Measurements from ENCODE around the gene SERGEF. TPM values are rescaled to one million over a fixed set of nuclear protein-coding genes. Genes with fewer than 3 reads are reported as not detected.

Gene SERGEF
- total RNA-seq, 1 donor from 2014 or later, result 39.5 TPM

GRCh38 chr11:17967661-17968060 is 45.2 kb downstream of the SERGEF start:
- no peak overlapping the region for H3K27ac Mint-ChIP-seq
- no peaks in the 10 kb centered on the region for H3K27me3 Mint-ChIP-seq (ENCODE audit: low read depth)
- no peak for DNase-seq (ENCODE audit: low spot score)
- H3K9me3 Mint-ChIP-seq, result peaks cover 5% of the 10 kb centered on the region
- intact Hi-C loops (cut with micrococcal nuclease), result no loop called here
- no peak overlapping the region for H3K4me3 Mint-ChIP-seq (ENCODE audit: low read depth)
- H3K4me1 Mint-ChIP-seq (ENCODE audit: low read depth), result peaks cover 2% of the 10 kb centered on the region
- H3K36me3 Mint-ChIP-seq (ENCODE audit: low read depth), result peaks cover 24% of the 10 kb centered on the region

GRCh38 chr11:17960091-17960490 is 52.8 kb downstream of the SERGEF start:
- H3K9me3 Mint-ChIP-seq, result no peaks in the 10 kb centered on the region

GRCh38 chr11:17958446-17958845 is 54.4 kb downstream of the SERGEF start:
- H3K27ac Mint-ChIP-seq, result no peak overlapping the region

More at GRCh38 chr11:17960091-17960490, 52.8 kb downstream of the SERGEF start:
- H3K27ac Mint-ChIP-seq, result no peak overlapping the region
- H3K36me3 Mint-ChIP-seq (ENCODE audit: low read depth), result peaks cover 27% of the 10 kb centered on the region
- no peak overlapping the region for H3K4me3 Mint-ChIP-seq (ENCODE audit: low read depth)
- intact Hi-C loops (cut with micrococcal nuclease), result no loop called here
- H3K27me3 Mint-ChIP-seq (ENCODE audit: low read depth), result no peaks in the 10 kb centered on the region
- no peak for DNase-seq (ENCODE audit: low spot score)
- peaks cover 2% of the 10 kb centered on the region for H3K4me1 Mint-ChIP-seq (ENCODE audit: low read depth)

GRCh38 chr11:17954395-17955252 is 58.2 kb downstream of the SERGEF start:
- Mint-ChIP-seq H3K27me3 (ENCODE audit: low read depth) (no peaks in the 10 kb centered on the region), H3K36me3 (ENCODE audit: low read depth) (peaks cover 30% of the 10 kb centered on the region), H3K4me1 (ENCODE audit: low read depth) (no peaks in the 10 kb centered on the region), H3K27ac (no peak overlapping the region), H3K9me3 (no peaks in the 10 kb centered on the region), H3K4me3 (ENCODE audit: low read depth) (no peak overlapping the region)
- intact Hi-C loops (cut with micrococcal nuclease), result no loop called here
- no peak for DNase-seq (ENCODE audit: low spot score)

More at GRCh38 chr11:17958446-17958845, 54.4 kb downstream of the SERGEF start:
- Mint-ChIP-seq H3K9me3 (no peaks in the 10 kb centered on the region), H3K27me3 (ENCODE audit: low read depth) (no peaks in the 10 kb centered on the region), H3K4me1 (ENCODE audit: low read depth) (no peaks in the 10 kb centered on the region), H3K4me3 (ENCODE audit: low read depth) (no peak overlapping the region), H3K36me3 (ENCODE audit: low read depth) (peaks cover 32% of the 10 kb centered on the region)
- no peak for DNase-seq (ENCODE audit: low spot score)
- intact Hi-C loops (cut with micrococcal nuclease), result no loop called here

GRCh38 chr11:17952487-17952886 is 60.4 kb downstream of the SERGEF start:
- Mint-ChIP-seq H3K4me1 (ENCODE audit: low read depth) (no peaks in the 10 kb centered on the region), H3K27me3 (ENCODE audit: low read depth) (no peaks in the 10 kb centered on the region), H3K4me3 (ENCODE audit: low read depth) (no peak overlapping the region), H3K36me3 (ENCODE audit: low read depth) (peaks cover 16% of the 10 kb centered on the region), H3K27ac (no peak overlapping the region), H3K9me3 (no peaks in the 10 kb centered on the region)
- intact Hi-C loops (cut with micrococcal nuclease), result no loop called here
- no peak for DNase-seq (ENCODE audit: low spot score)

GRCh38 chr11:17951685-17952388 is 61.0 kb downstream of the SERGEF start:
- no peak for DNase-seq (ENCODE audit: low spot score)
- Mint-ChIP-seq H3K27me3 (ENCODE audit: low read depth) (no peaks in the 10 kb centered on the region), H3K27ac (no peak overlapping the region), H3K36me3 (ENCODE audit: low read depth) (peaks cover 14% of the 10 kb centered on the region), H3K4me3 (ENCODE audit: low read depth) (no peak overlapping the region), H3K4me1 (ENCODE audit: low read depth) (no peaks in the 10 kb centered on the region), H3K9me3 (no peaks in the 10 kb centered on the region)
- intact Hi-C loops (cut with micrococcal nuclease), result no loop called here

GRCh38 chr11:17950644-17951043 is 62.2 kb downstream of the SERGEF start:
- no peaks in the 10 kb centered on the region for H3K9me3 Mint-ChIP-seq
- no peaks in the 10 kb centered on the region for H3K27me3 Mint-ChIP-seq (ENCODE audit: low read depth)
- no peak overlapping the region for H3K27ac Mint-ChIP-seq
- intact Hi-C loops (cut with micrococcal nuclease), result no loop called here
- no peak overlapping the region for H3K4me3 Mint-ChIP-seq (ENCODE audit: low read depth)
- no peak for DNase-seq (ENCODE audit: low spot score)
- H3K4me1 Mint-ChIP-seq (ENCODE audit: low read depth), result no peaks in the 10 kb centered on the region
- peaks cover 14% of the 10 kb centered on the region for H3K36me3 Mint-ChIP-seq (ENCODE audit: low read depth)

- Mint-ChIP-seq H3K9me3 (peaks cover 17% of the 10 kb centered on the region), H3K27ac (no peak overlapping the region), H3K27me3 (ENCODE audit: low read depth) (no peaks in the 10 kb centered on the region), H3K4me1 (ENCODE audit: low read depth) (no peaks in the 10 kb centered on the region), H3K4me3 (ENCODE audit: low read depth) (no peak overlapping the region), H3K36me3 (ENCODE audit: low read depth) (peaks cover 27% of the 10 kb centered on the region)
- DNase-seq (ENCODE audit: low spot score), result no peak
- intact Hi-C loops (cut with micrococcal nuclease), result no loop called here
These were observed 64.6 kb downstream of the SERGEF start for GRCh38 chr11:17948296-17948695.

- Mint-ChIP-seq H3K4me3 (ENCODE audit: low read depth) (no peak overlapping the region), H3K27ac (no peak overlapping the region), H3K4me1 (ENCODE audit: low read depth) (no peaks in the 10 kb centered on the region), H3K27me3 (ENCODE audit: low read depth) (no peaks in the 10 kb centered on the region), H3K36me3 (ENCODE audit: low read depth) (peaks cover 14% of the 10 kb centered on the region), H3K9me3 (peaks cover 14% of the 10 kb centered on the region)
- intact Hi-C loops (cut with micrococcal nuclease), result no loop called here
- DNase-seq (ENCODE audit: low spot score), result no peak
These were observed 73.3 kb downstream of the SERGEF start for GRCh38 chr11:17939542-17939941.

GRCh38 chr11:17936790-17937189 is 76.1 kb downstream of the SERGEF start:
- H3K9me3 Mint-ChIP-seq, result no peaks in the 10 kb centered on the region
- H3K27me3 Mint-ChIP-seq (ENCODE audit: low read depth), result no peaks in the 10 kb centered on the region
- no peak overlapping the region for H3K27ac Mint-ChIP-seq
- no peak for DNase-seq (ENCODE audit: low spot score)
- H3K36me3 Mint-ChIP-seq (ENCODE audit: low read depth), result peaks cover 5% of the 10 kb centered on the region
- intact Hi-C loops (cut with micrococcal nuclease), result no loop called here
- H3K4me3 Mint-ChIP-seq (ENCODE audit: low read depth), result no peak overlapping the region
- H3K4me1 Mint-ChIP-seq (ENCODE audit: low read depth), result no peaks in the 10 kb centered on the region

GRCh38 chr11:17934194-17934593 is 78.7 kb downstream of the SERGEF start:
- Mint-ChIP-seq H3K27me3 (ENCODE audit: low read depth) (no peaks in the 10 kb centered on the region), H3K4me1 (ENCODE audit: low read depth) (no peaks in the 10 kb centered on the region), H3K9me3 (no peaks in the 10 kb centered on the region), H3K36me3 (ENCODE audit: low read depth) (peaks cover 10% of the 10 kb centered on the region), H3K4me3 (ENCODE audit: low read depth) (no peak overlapping the region), H3K27ac (no peak overlapping the region)
- DNase-seq (ENCODE audit: low spot score), result no peak
- intact Hi-C loops (cut with micrococcal nuclease), result no loop called here

- H3K27ac Mint-ChIP-seq, result no peak overlapping the region
These were observed 79.1 kb downstream of the SERGEF start for GRCh38 chr11:17933708-17934107.

GRCh38 chr11:17932472-17932871 is 80.4 kb downstream of the SERGEF start:
- Mint-ChIP-seq H3K27me3 (ENCODE audit: low read depth) (no peaks in the 10 kb centered on the region), H3K9me3 (no peaks in the 10 kb centered on the region), H3K4me1 (ENCODE audit: low read depth) (no peaks in the 10 kb centered on the region), H3K4me3 (ENCODE audit: low read depth) (no peak overlapping the region), H3K27ac (no peak overlapping the region), H3K36me3 (ENCODE audit: low read depth) (peaks cover 10% of the 10 kb centered on the region)
- intact Hi-C loops (cut with micrococcal nuclease), result no loop called here
- no peak for DNase-seq (ENCODE audit: low spot score)

More at GRCh38 chr11:17933708-17934107, 79.1 kb downstream of the SERGEF start:
- intact Hi-C loops (cut with micrococcal nuclease), result no loop called here
- no peak overlapping the region for H3K4me3 Mint-ChIP-seq (ENCODE audit: low read depth)
- H3K27me3 Mint-ChIP-seq (ENCODE audit: low read depth), result no peaks in the 10 kb centered on the region
- no peaks in the 10 kb centered on the region for H3K4me1 Mint-ChIP-seq (ENCODE audit: low read depth)
- no peak for DNase-seq (ENCODE audit: low spot score)
- H3K9me3 Mint-ChIP-seq, result no peaks in the 10 kb centered on the region
- H3K36me3 Mint-ChIP-seq (ENCODE audit: low read depth), result peaks cover 10% of the 10 kb centered on the region
